GM12878 (cell line): ENCODE results near the gene GID4. TPM values are rescaled to one million over a fixed set of nuclear protein-coding genes. Genes with fewer than 3 reads are reported as not detected.

Experiments used
- ASH2L ChIP-seq: fragments of 300-600, 200-600 bp; sonication (generic); IDR thresholded peaks from 2 replicates; pipeline ENCODE4 v1.6.1; 2017; ENCODE audit warnings: low read depth, mild to moderate bottlenecking, borderline replicate concordance
- CBFB ChIP-seq: IDR thresholded peaks from 2 replicates; pipeline ENCODE4 v1.6.1; 2016; ENCODE audit warnings: antibody characterized with exemption, low read depth
- CREM ChIP-seq: IDR thresholded peaks from 2 replicates; pipeline ENCODE4 v1.6.1; 2014; ENCODE audit warnings: antibody characterized with exemption, low read depth
- GABPA ChIP-seq: IDR thresholded peaks from 2 replicates; pipeline ENCODE4 v1.6.1; 2014; ENCODE audit warnings: antibody characterized with exemption, low read depth, mild to moderate bottlenecking, inconsistent platforms
- MYB ChIP-seq: fragments of 150-350 bp; IDR thresholded peaks from 2 replicates; pipeline ENCODE4 v1.6.1; 2014; ENCODE audit warnings: mild to moderate bottlenecking, low read depth, low read length, borderline replicate concordance
- NR2C1 ChIP-seq: fragments of 450-650 bp; IDR thresholded peaks from 2 replicates; pipeline ENCODE4 v1.6.1; 2017; ENCODE audit warnings: antibody characterized with exemption, mild to moderate bottlenecking, moderate library complexity
- PAX5 ChIP-seq: IDR thresholded peaks from 2 replicates; pipeline ENCODE4 v1.6.1; 2011; ENCODE audit warnings: low read depth, low read length, borderline replicate concordance
- POLR2AphosphoS2 ChIP-seq: IDR thresholded peaks from 2 replicates; pipeline ENCODE4 v1.6.1; 2011; ENCODE audit warnings: low read depth, mild to moderate bottlenecking, low read length, improper control_type of control experiment, moderate library complexity
- SIX5 ChIP-seq: IDR thresholded peaks from 2 replicates; pipeline ENCODE4 v1.6.1; 2011; ENCODE audit warnings: mild to moderate bottlenecking, low read depth, low read length, moderate library complexity; ENCODE audit not compliant: severe bottlenecking
- SMARCA5 ChIP-seq: fragments of 450-650 bp; IDR thresholded peaks from 2 replicates; pipeline ENCODE4 v1.6.1; 2017; ENCODE audit warnings: mild to moderate bottlenecking
- SMC3 ChIP-seq: IDR thresholded peaks from 2 replicates; pipeline ENCODE4 v1.6.1; 2011; ENCODE audit warnings: low read length, improper control_type of control experiment, borderline replicate concordance
- SPI1 ChIP-seq: IDR thresholded peaks from 2 replicates; pipeline ENCODE4 v1.6.1; 2011; ENCODE audit warnings: low read depth, mild to moderate bottlenecking, low read length, moderate library complexity, borderline replicate concordance; ENCODE audit not compliant: insufficient read depth
- SREBF2 ChIP-seq: IDR thresholded peaks from 2 replicates; pipeline ENCODE4 v1.6.1; 2012; ENCODE audit warnings: mild to moderate bottlenecking, low read length
- ZBTB11 ChIP-seq: fragments of 450-650 bp; formaldehyde crosslinking; IDR thresholded peaks from 2 replicates; pipeline ENCODE4 v1.5.0; 2022; ENCODE audit warnings: mild to moderate bottlenecking, missing genetic modification characterization
- ZNF384 ChIP-seq: IDR thresholded peaks from 2 replicates; pipeline ENCODE4 v1.6.1; 2012; ENCODE audit warnings: low read depth, mild to moderate bottlenecking, low read length, improper control_type of control experiment, borderline replicate concordance
- polyA plus RNA-seq, 11 experiments: library from polyadenylated mRNA; depleted of rRNA in 4 of 11; unstranded in 6 of 11; stranded (reverse) in 5 of 11; fragments of >200 nt; fragmentation: Nextera tagmentation in 4 of 11; fragmentation: Illumina TruSeq in 1 of 11; extraction: Ambion mirVana in 4 of 11; extraction: Trizol in 1 of 11; gene quantifications; 1 replicate in 1 of 11; 2 replicates in 10 of 11; pipeline versions ENCODE4 v1.2.1 to v1.2.3, GENCODE V29; 2011 to 2016; ENCODE audit warnings: inconsistent platforms in 2 of 11, missing spikeins in 2 of 11, low read depth in 1 of 11
- total RNA-seq, 4 experiments: library from RNA; depleted of rRNA in 3 of 4; stranded (reverse); fragments of >200 nt in 3 of 4; fragmentation: Illumina TruSeq in 1 of 4; extraction: Trizol in 1 of 4; gene quantifications; 2 replicates each; pipeline versions ENCODE4 v1.2.1 to v1.2.3, GENCODE V29; 2013 to 2021
- TF ChIP-seq, protein P1 (sequence below): IDR thresholded peaks from 2 replicates; pipeline ENCODE4 v1.6.1; 2011; ENCODE audit warnings: borderline replicate concordance, low read depth, mild to moderate bottlenecking, moderate library complexity, low read length; ENCODE audit not compliant: insufficient read depth, poor library complexity, severe bottlenecking
- TF ChIP-seq, protein P2 (sequence below): fragments of 150-350 bp; IDR thresholded peaks from 2 replicates; pipeline ENCODE4 v1.6.1; 2016; ENCODE audit warnings: low read depth, low read length
- TF ChIP-seq, protein P3 (sequence below): fragments of 450-650 bp; IDR thresholded peaks from 2 replicates; pipeline ENCODE4 v1.6.1; 2018; ENCODE audit warnings: mild to moderate bottlenecking, low read depth, moderate library complexity; ENCODE audit not compliant: partially characterized antibody

The GID4 gene
- total and polyA plus RNA-seq, 10 of the 15 experiments (the other 5 are each of a cell fraction or from before 2014, with no cell fraction given), result 0.93 to 7.3 (median 3.6) TPM

DNA sequence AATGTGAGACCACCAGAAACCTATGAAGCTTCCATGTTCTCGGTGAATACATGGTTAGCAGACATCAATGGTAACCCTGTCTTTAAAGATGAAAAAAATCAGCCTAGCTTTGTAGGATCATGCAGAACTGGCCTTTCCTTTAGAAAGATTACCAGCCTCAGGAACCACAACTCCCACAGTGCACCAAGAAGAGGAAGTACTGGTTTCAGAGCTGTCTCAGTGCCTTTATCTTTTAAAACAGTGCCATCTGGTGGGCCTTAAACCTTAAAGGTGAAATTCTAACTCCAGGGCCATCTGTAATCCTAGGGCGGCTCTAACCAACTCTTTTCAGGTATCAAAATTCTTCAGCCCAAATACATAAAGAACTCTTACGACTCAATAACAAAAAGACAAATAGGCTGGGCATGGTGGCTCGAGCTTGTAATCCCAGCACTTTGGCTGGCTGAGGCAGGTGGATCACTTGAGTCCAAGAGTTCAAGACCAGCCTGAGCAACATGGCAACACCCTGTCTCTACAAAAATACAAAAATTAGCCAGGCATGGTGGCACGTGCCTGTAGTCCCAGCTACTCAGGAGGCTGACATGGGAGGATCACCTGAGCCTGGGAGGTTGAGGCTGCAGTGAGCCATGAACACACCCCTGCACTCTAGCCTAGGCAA, 5.6 kb upstream of the GID4 start (continued):
- no peak for TF ChIP-seq ZBTB11 (CRISPR knock-in tag)
- TF ChIP-seq MYB, result no peak
- TF ChIP-seq SIX5, result peak; percentile 89
- no peak for TF ChIP-seq NR2C1
- TF ChIP-seq ZNF384, result no peak
- TF ChIP-seq SMARCA5, result no peak
- TF ChIP-seq CREM, result peak; percentile 53; the same call in 1 of the 2 replicates
- TF ChIP-seq PAX5, result 0 out of 2 replicates have a peak, but pooled peaks have one; percentile 15
- TF ChIP-seq SMC3, result peak; percentile 83
- no peak for TF ChIP-seq POLR2AphosphoS2
- TF ChIP-seq SPI1, result peak; percentile 86
- TF ChIP-seq, protein P1, sequence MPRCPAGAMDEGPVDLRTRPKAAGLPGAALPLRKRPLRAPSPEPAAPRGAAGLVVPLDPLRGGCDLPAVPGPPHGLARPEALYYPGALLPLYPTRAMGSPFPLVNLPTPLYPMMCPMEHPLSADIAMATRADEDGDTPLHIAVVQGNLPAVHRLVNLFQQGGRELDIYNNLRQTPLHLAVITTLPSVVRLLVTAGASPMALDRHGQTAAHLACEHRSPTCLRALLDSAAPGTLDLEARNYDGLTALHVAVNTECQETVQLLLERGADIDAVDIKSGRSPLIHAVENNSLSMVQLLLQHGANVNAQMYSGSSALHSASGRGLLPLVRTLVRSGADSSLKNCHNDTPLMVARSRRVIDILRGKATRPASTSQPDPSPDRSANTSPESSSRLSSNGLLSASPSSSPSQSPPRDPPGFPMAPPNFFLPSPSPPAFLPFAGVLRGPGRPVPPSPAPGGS, result no peak
- TF ChIP-seq, protein P2, sequence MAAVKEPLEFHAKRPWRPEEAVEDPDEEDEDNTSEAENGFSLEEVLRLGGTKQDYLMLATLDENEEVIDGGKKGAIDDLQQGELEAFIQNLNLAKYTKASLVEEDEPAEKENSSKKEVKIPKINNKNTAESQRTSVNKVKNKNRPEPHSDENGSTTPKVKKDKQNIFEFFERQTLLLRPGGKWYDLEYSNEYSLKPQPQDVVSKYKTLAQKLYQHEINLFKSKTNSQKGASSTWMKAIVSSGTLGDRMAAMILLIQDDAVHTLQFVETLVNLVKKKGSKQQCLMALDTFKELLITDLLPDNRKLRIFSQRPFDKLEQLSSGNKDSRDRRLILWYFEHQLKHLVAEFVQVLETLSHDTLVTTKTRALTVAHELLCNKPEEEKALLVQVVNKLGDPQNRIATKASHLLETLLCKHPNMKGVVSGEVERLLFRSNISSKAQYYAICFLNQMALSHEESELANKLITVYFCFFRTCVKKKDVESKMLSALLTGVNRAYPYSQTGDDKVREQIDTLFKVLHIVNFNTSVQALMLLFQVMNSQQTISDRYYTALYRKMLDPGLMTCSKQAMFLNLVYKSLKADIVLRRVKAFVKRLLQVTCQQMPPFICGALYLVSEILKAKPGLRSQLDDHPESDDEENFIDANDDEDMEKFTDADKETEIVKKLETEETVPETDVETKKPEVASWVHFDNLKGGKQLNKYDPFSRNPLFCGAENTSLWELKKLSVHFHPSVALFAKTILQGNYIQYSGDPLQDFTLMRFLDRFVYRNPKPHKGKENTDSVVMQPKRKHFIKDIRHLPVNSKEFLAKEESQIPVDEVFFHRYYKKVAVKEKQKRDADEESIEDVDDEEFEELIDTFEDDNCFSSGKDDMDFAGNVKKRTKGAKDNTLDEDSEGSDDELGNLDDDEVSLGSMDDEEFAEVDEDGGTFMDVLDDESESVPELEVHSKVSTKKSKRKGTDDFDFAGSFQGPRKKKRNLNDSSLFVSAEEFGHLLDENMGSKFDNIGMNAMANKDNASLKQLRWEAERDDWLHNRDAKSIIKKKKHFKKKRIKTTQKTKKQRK, result no peak
- no peak for TF ChIP-seq SREBF2
- 0 out of 2 replicates have a peak, but pooled peaks have one; percentile 64 for TF ChIP-seq CBFB
- peak; percentile 83 for TF ChIP-seq GABPA
- no peak for TF ChIP-seq ASH2L
- TF ChIP-seq, protein P3, sequence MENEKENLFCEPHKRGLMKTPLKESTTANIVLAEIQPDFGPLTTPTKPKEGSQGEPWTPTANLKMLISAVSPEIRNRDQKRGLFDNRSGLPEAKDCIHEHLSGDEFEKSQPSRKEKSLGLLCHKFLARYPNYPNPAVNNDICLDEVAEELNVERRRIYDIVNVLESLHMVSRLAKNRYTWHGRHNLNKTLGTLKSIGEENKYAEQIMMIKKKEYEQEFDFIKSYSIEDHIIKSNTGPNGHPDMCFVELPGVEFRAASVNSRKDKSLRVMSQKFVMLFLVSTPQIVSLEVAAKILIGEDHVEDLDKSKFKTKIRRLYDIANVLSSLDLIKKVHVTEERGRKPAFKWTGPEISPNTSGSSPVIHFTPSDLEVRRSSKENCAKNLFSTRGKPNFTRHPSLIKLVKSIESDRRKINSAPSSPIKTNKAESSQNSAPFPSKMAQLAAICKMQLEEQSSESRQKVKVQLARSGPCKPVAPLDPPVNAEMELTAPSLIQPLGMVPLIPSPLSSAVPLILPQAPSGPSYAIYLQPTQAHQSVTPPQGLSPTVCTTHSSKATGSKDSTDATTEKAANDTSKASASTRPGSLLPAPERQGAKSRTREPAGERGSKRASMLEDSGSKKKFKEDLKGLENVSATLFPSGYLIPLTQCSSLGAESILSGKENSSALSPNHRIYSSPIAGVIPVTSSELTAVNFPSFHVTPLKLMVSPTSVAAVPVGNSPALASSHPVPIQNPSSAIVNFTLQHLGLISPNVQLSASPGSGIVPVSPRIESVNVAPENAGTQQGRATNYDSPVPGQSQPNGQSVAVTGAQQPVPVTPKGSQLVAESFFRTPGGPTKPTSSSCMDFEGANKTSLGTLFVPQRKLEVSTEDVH, result peak; percentile 52
